Epithelial cell of proximal tubule (primary cell): ENCODE measurements around the gene CENPU. TPM values are rescaled to one million over a fixed set of nuclear protein-coding genes. Genes with fewer than 3 reads are reported as not detected.

Experiments used
- DNase-seq: peaks from one replicate; pipeline ENCODE4 v3.0.0-alpha.2; 2011; ENCODE audit warnings: low read depth
- H3K4me3 ChIP-seq: 2 replicates; pipeline ENCODE4 v1.5.1; 2011; ENCODE audit warnings: low read depth, mild to moderate bottlenecking, low read length
- CTCF ChIP-seq: conservative IDR thresholded peaks from 2 replicates; pipeline ENCODE4 v1.5.1; 2012; ENCODE audit warnings: low read depth, mild to moderate bottlenecking, low read length
- total RNA-seq: library from RNA; depleted of rRNA; stranded (reverse); fragments of >200 nt; gene quantifications from 2 replicates; pipeline ENCODE4 v1.2.3, GENCODE V29; 2015

The CENPU gene
- total RNA-seq, 1 donor from 2014 or later, result 75.8 TPM

- no peak for DNase-seq
- H3K4me3 ChIP-seq, result no peak overlapping the region
Observed at GRCh38 chr4:184752496-184753275, 18.8 kb upstream of the CENPU start.

GRCh38 chr4:184751585-184751956 lies 17.7 kb upstream of the CENPU start:
- no peak for DNase-seq
- H3K4me3 ChIP-seq, result no peak overlapping the region
- no peak for TF ChIP-seq CTCF

More at GRCh38 chr4:184752496-184753275, 18.8 kb upstream of the CENPU start:
- TF ChIP-seq CTCF, result no peak

- no peak for TF ChIP-seq CTCF
- H3K4me3 ChIP-seq, result no peak overlapping the region
- no peak for DNase-seq
Observed at GRCh38 chr4:184750926-184751584, 17.2 kb upstream of the CENPU start.

GRCh38 chr4:184748251-184748652 lies 14.4 kb upstream of the CENPU start:
- no peak overlapping the region for H3K4me3 ChIP-seq
- DNase-seq, result no peak
- TF ChIP-seq CTCF, result no peak

- DNase-seq, result no peak
- TF ChIP-seq CTCF, result no peak
Observed at GRCh38 chr4:184747034-184747830, 13.3 kb upstream of the CENPU start.

GRCh38 chr4:184745831-184746795 lies 12.2 kb upstream of the CENPU start:
- peak overlapping the region; percentile 5 for H3K4me3 ChIP-seq
- DNase-seq, result peak; percentile 80
- TF ChIP-seq CTCF, result peak; percentile 86

More at GRCh38 chr4:184747034-184747830, 13.3 kb upstream of the CENPU start:
- no peak overlapping the region for H3K4me3 ChIP-seq
